ENCODE data around the gene FTH1. TPM values are rescaled to one million over a fixed set of nuclear protein-coding genes. Genes with fewer than 3 reads are reported as not detected.

Gene FTH1
- total RNA-seq, 1 experiment from 2014 or later = 2,484 TPM

- no peak for DNase-seq (ENCODE audit: low spot score)
- Histone ChIP-seq H3K27me3 (replicated peaks; ENCODE audit: insufficient read depth, low read depth, low read length, poor library complexity) (no peaks in the 10 kb centered on the region), H3K4me1 (ENCODE audit: insufficient read depth, low read length, poor library complexity, severe bottlenecking) (peaks cover 26% of the 10 kb centered on the region), H3K4me3 (ENCODE audit: low read depth, low read length, poor library complexity, severe bottlenecking) (peak overlapping the region; percentile 90), H3K36me3 (ENCODE audit: insufficient read depth, low read length, poor library complexity, severe bottlenecking) (peaks cover 38% of the 10 kb centered on the region), H3K27ac (ENCODE audit: low read depth, low read length, poor library complexity, severe bottlenecking) (no peak overlapping the region), H3K9me3 (ENCODE audit: low read depth, low read length, poor library complexity, severe bottlenecking) (no peaks in the 10 kb centered on the region)
- ChIA-PET POLR2A (ENCODE audit: low non-redundant PET) (interaction anchor here (0.6 to 1.0 kb wide), 2 partner anchors 14 to 790 kb away, joined by 3 to 4 read pairs; partner anchors contain the start of gene ZBTB3), CTCF (interaction anchor here (0.7 kb wide), 1 partner anchor 160 kb away, joined by 7 read pairs; no protein-coding TSS in a partner anchor)
- intact Hi-C loops (cut with micrococcal nuclease; ENCODE audit: unreplicated experiment) = no loop called here
- no TSS peak for BruUV-seq (replicated peaks)
- TF ChIP-seq, protein P1, sequence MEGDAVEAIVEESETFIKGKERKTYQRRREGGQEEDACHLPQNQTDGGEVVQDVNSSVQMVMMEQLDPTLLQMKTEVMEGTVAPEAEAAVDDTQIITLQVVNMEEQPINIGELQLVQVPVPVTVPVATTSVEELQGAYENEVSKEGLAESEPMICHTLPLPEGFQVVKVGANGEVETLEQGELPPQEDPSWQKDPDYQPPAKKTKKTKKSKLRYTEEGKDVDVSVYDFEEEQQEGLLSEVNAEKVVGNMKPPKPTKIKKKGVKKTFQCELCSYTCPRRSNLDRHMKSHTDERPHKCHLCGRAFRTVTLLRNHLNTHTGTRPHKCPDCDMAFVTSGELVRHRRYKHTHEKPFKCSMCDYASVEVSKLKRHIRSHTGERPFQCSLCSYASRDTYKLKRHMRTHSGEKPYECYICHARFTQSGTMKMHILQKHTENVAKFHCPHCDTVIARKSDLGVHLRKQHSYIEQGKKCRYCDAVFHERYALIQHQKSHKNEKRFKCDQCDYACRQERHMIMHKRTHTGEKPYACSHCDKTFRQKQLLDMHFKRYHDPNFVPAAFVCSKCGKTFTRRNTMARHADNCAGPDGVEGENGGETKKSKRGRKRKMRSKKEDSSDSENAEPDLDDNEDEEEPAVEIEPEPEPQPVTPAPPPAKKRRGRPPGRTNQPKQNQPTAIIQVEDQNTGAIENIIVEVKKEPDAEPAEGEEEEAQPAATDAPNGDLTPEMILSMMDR (conservative IDR thresholded peaks at IDR 0.05; ENCODE audit: low read depth, low read length) = no peak
- no peak for TF ChIP-seq EZH2 (IDR thresholded peaks at IDR 0.05; ENCODE audit: borderline replicate concordance, low read depth, low read length, poor library complexity, severe bottlenecking)
These were observed 3.3 kb downstream of the FTH1 start for GRCh38 chr11:61964058-61964665.

DNA sequence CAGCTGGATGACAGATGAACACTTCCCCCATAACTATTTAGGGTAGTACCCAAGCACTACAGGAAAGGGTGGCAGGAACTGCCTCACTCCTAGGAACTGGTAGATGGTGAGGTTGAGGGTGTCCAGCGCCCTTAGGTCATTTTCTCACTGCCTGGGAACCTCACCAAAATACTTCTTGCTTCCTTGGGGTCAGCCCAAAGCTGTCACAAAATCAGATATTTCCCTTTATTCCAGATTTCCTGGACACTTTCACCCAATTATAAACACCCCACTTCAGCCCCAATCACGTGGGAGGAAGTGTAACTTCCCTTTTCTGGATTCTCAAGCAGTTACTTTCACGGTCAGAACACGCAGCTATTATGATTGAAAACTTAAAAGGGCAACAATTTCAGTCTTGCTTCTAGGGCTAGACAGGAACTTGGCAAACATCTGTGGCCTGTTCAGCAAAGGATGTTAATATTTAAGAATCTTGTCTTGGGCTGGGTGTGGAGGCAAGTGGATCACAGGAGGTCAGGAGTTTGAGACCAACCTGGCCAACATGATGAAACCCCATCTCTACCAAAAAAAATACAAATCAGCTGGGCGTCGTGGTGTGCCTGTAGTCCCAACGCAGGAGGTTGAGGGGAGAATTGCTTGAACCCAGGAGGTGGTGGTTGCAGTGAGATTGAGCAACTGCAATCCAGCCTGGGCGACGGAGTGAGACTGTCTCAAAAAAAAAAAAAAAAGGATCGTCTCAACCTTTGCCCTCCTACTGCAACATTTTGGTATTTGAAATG, 4.0 kb downstream of the FTH1 start:
- Histone ChIP-seq H3K36me3 (ENCODE audit: insufficient read depth, low read length, poor library complexity, severe bottlenecking) (peaks cover 38% of the 10 kb centered on the region), H3K9me3 (ENCODE audit: low read depth, low read length, poor library complexity, severe bottlenecking) (no peaks in the 10 kb centered on the region), H3K4me3 (ENCODE audit: low read depth, low read length, poor library complexity, severe bottlenecking) (no peak overlapping the region), H3K27ac (ENCODE audit: low read depth, low read length, poor library complexity, severe bottlenecking) (peak overlapping the region; percentile 40), H3K27me3 (replicated peaks; ENCODE audit: insufficient read depth, low read depth, low read length, poor library complexity) (no peaks in the 10 kb centered on the region), H3K4me1 (ENCODE audit: insufficient read depth, low read length, poor library complexity, severe bottlenecking) (peaks cover 19% of the 10 kb centered on the region)
- ChIA-PET CTCF (interaction anchor here (0.7 kb wide), 1 partner anchor 160 kb away, joined by 7 read pairs; no protein-coding TSS in a partner anchor), POLR2A (ENCODE audit: low non-redundant PET) (interaction anchor here (0.6 to 1.0 kb wide), 2 partner anchors 14 to 791 kb away, joined by 3 to 4 read pairs; partner anchors contain the start of gene ZBTB3)
- BruUV-seq (replicated peaks) = no TSS peak
- TF ChIP-seq EZH2 (IDR thresholded peaks at IDR 0.05; ENCODE audit: borderline replicate concordance, low read depth, low read length, poor library complexity, severe bottlenecking) = no peak
- DNase-seq (ENCODE audit: low spot score) = no peak
- intact Hi-C loops (cut with micrococcal nuclease; ENCODE audit: unreplicated experiment) = no loop called here

DNA sequence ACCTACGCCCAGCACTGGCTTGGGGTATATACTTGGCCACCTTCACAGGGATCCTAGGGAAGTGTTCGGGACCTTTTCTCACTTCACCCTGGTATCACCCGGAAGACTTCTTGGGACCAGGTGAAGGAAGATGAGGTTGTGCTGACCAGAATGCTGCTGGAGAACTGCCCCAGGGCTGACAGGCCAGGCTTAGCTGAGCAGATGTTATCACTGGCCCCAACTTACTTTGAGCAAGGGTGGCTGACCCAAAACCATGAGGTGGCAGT, 4.5 kb downstream of the FTH1 start:
- no peak overlapping the region for H3K4me3 ChIP-seq (ENCODE audit: low read depth, low read length, poor library complexity, severe bottlenecking)
- H3K4me1 ChIP-seq (ENCODE audit: insufficient read depth, low read length, poor library complexity, severe bottlenecking) = peaks cover 16% of the 10 kb centered on the region
- TF ChIP-seq EZH2 (IDR thresholded peaks at IDR 0.05; ENCODE audit: borderline replicate concordance, low read depth, low read length, poor library complexity, severe bottlenecking) = no peak
- TF ChIP-seq, protein P1 (conservative IDR thresholded peaks at IDR 0.05; ENCODE audit: low read depth, low read length) = no peak
- DNase-seq (ENCODE audit: low spot score) = no peak
- BruUV-seq (replicated peaks) = no TSS peak
- CTCF ChIA-PET = no interaction called here
- H3K27ac ChIP-seq (ENCODE audit: low read depth, low read length, poor library complexity, severe bottlenecking) = no peak overlapping the region
- intact Hi-C loops (cut with micrococcal nuclease; ENCODE audit: unreplicated experiment) = no loop called here
- no peaks in the 10 kb centered on the region for H3K9me3 ChIP-seq (ENCODE audit: low read depth, low read length, poor library complexity, severe bottlenecking)
- POLR2A ChIA-PET (ENCODE audit: low non-redundant PET) = interaction anchor here (1.0 kb wide), 1 partner anchor 13 kb away, joined by 4 read pairs; no protein-coding TSS in a partner anchor
- H3K36me3 ChIP-seq (ENCODE audit: insufficient read depth, low read length, poor library complexity, severe bottlenecking) = peaks cover 38% of the 10 kb centered on the region
- no peaks in the 10 kb centered on the region for H3K27me3 ChIP-seq (replicated peaks; ENCODE audit: insufficient read depth, low read depth, low read length, poor library complexity)
